HEK293 (cell line): ENCODE data around the gene USP30.
A peak's percentile ranks its signal among the peaks of the same experiment; 100 is the strongest.

Source experiments
- ATF2 ChIP-seq: fragments of 450-650 bp; formaldehyde crosslinking; IDR thresholded peaks from 2 replicates; pipeline ENCODE4 v1.5.1; 2016; ENCODE audit warnings: missing biosample characterization, missing genetic modification characterization, low read depth
- HOXA7 ChIP-seq: sonication (generic); formaldehyde crosslinking; IDR thresholded peaks from 2 replicates; pipeline ENCODE4 v1.8.1; 2022; ENCODE audit warnings: missing genetic modification reagents, borderline replicate concordance
- INSM2 ChIP-seq: fragments of 450-650 bp; formaldehyde crosslinking; IDR thresholded peaks from 2 replicates; pipeline ENCODE4 v1.5.1; 2016; ENCODE audit warnings: missing biosample characterization, missing genetic modification characterization
- KLF10 ChIP-seq: fragments of 450-650 bp; IDR thresholded peaks from 2 replicates; pipeline ENCODE4 v1.5.1; 2018; ENCODE audit warnings: missing biosample characterization, mild to moderate bottlenecking, missing genetic modification characterization
- KLF16 ChIP-seq: fragments of 450-650 bp; formaldehyde crosslinking; IDR thresholded peaks from 2 replicates; pipeline ENCODE4 v1.5.1; 2017; ENCODE audit warnings: missing biosample characterization, missing genetic modification characterization
- KLF8 ChIP-seq: fragments of 450-650 bp; formaldehyde crosslinking; IDR thresholded peaks from 2 replicates; pipeline ENCODE4 v1.5.1; 2016; ENCODE audit warnings: missing biosample characterization, missing genetic modification characterization
- MYNN ChIP-seq: fragments of 450-650 bp; formaldehyde crosslinking; IDR thresholded peaks from 2 replicates; pipeline ENCODE4 v1.5.1; 2016; ENCODE audit warnings: missing biosample characterization, missing genetic modification characterization, borderline replicate concordance
- OVOL3 ChIP-seq: fragments of 450-650 bp; formaldehyde crosslinking; IDR thresholded peaks from 2 replicates; pipeline ENCODE4 v1.5.1; 2016; ENCODE audit warnings: missing biosample characterization, missing genetic modification characterization
- PBX3 ChIP-seq: sonication (generic); formaldehyde crosslinking; IDR thresholded peaks from 2 replicates; pipeline ENCODE4 v1.8.1; 2022; ENCODE audit warnings: mild to moderate bottlenecking, moderate library complexity, missing genetic modification reagents
- PRDM1 ChIP-seq: fragments of 450-650 bp; formaldehyde crosslinking; IDR thresholded peaks from 2 replicates; pipeline ENCODE4; 2016; ENCODE audit warnings: missing biosample characterization, missing genetic modification characterization
- PRDM2 ChIP-seq: fragments of 450-650 bp; formaldehyde crosslinking; IDR thresholded peaks from 2 replicates; pipeline ENCODE4 v1.5.1; 2016; ENCODE audit warnings: missing biosample characterization, missing genetic modification characterization, borderline replicate concordance
- REPIN1 ChIP-seq: fragments of 450-650 bp; formaldehyde crosslinking; IDR thresholded peaks from 2 replicates; pipeline ENCODE4 v1.5.1; 2017; ENCODE audit warnings: missing biosample characterization, missing genetic modification characterization, low read depth
- SCRT2 ChIP-seq: fragments of 450-650 bp; formaldehyde crosslinking; IDR thresholded peaks from 2 replicates; pipeline ENCODE4 v1.5.1; 2016; ENCODE audit warnings: missing biosample characterization, missing genetic modification characterization
- SP3 ChIP-seq: fragments of 450-650 bp; formaldehyde crosslinking; IDR thresholded peaks from 2 replicates; pipeline ENCODE4 v1.5.1; 2016; ENCODE audit warnings: missing biosample characterization, missing genetic modification characterization
- TCF7L2 ChIP-seq: IDR thresholded peaks from 2 replicates; pipeline ENCODE4 v1.6.1; 2011; ENCODE audit warnings: low read depth, mild to moderate bottlenecking, inconsistent platforms, low read length, moderate library complexity, borderline replicate concordance
- ZFP41 ChIP-seq: fragments of 450-650 bp; formaldehyde crosslinking; IDR thresholded peaks from 2 replicates; pipeline ENCODE4 v1.5.1; 2016; ENCODE audit warnings: missing biosample characterization, missing genetic modification characterization, borderline replicate concordance
- ZNF121 ChIP-seq: fragments of 450-650 bp; formaldehyde crosslinking; IDR thresholded peaks from 2 replicates; pipeline ENCODE4 v1.5.1; 2016; ENCODE audit warnings: missing biosample characterization, missing genetic modification characterization
- ZNF175 ChIP-seq: fragments of 450-650 bp; formaldehyde crosslinking; IDR thresholded peaks from 2 replicates; pipeline ENCODE4 v1.5.1; 2016; ENCODE audit warnings: missing biosample characterization, missing genetic modification characterization
- ZNF311 ChIP-seq: fragments of 450-650 bp; formaldehyde crosslinking; IDR thresholded peaks from 2 replicates; pipeline ENCODE4 v1.5.1; 2017; ENCODE audit warnings: missing biosample characterization, missing genetic modification characterization, borderline replicate concordance
- ZNF350 ChIP-seq: fragments of 450-650 bp; formaldehyde crosslinking; IDR thresholded peaks from 2 replicates; pipeline ENCODE4 v1.5.0; 2017; ENCODE audit warnings: missing biosample characterization, mild to moderate bottlenecking, missing genetic modification characterization
- ZNF398 ChIP-seq: fragments of 450-650 bp; formaldehyde crosslinking; IDR thresholded peaks from 2 replicates; pipeline ENCODE4 v1.5.1; 2017; ENCODE audit warnings: missing biosample characterization, missing genetic modification characterization
- ZNF549 ChIP-seq: fragments of 450-650 bp; IDR thresholded peaks from 2 replicates; pipeline ENCODE4 v1.5.1; 2018; ENCODE audit warnings: missing biosample characterization, missing genetic modification characterization, mild to moderate bottlenecking, inconsistent platforms, moderate library complexity
- ZNF670 ChIP-seq: fragments of 450-650 bp; formaldehyde crosslinking; IDR thresholded peaks from 2 replicates; pipeline ENCODE4 v1.5.1; 2016; ENCODE audit warnings: missing biosample characterization, missing genetic modification characterization, low read depth
- ZNF785 ChIP-seq: fragments of 450-650 bp; formaldehyde crosslinking; IDR thresholded peaks from 2 replicates; pipeline ENCODE4 v1.5.1; 2016; ENCODE audit warnings: missing biosample characterization, missing genetic modification characterization
- ZSCAN4 ChIP-seq: fragments of 450-650 bp; formaldehyde crosslinking; IDR thresholded peaks from 2 replicates; pipeline ENCODE4 v1.5.1; 2017; ENCODE audit warnings: missing biosample characterization, missing genetic modification characterization

The USP30 gene

GRCh38 chr12:109052414-109053323 lies at the start of gene USP30 (continued):
- peak; percentile 89; the same call in 1 of the 2 replicates for TF ChIP-seq REPIN1 (tag by site-specific recombination)
- TF ChIP-seq PBX3 (CRISPR knock-in tag): peak; percentile 83; the same call in 1 of the 2 replicates
- TF ChIP-seq ZNF175 (tag by site-specific recombination): no peak
- no peak for TF ChIP-seq ZNF549 (tag by site-specific recombination)
- no peak for TF ChIP-seq ZNF311 (tag by site-specific recombination)
- TF ChIP-seq OVOL3: no peak
- no peak for TF ChIP-seq ZNF670
- TF ChIP-seq PRDM1 (tag by site-specific recombination): peak; percentile 30; the same call in 1 of the 2 replicates
- peak; percentile 94 for TF ChIP-seq ZNF121 (tag by site-specific recombination)
- peak; percentile 88 for TF ChIP-seq MYNN (tag by site-specific recombination)
- TF ChIP-seq ZNF350 (tag by site-specific recombination): peak; percentile 87
- TF ChIP-seq SCRT2 (tag by site-specific recombination): peak; percentile 88
- peak; percentile 96 for TF ChIP-seq KLF8 (tag by site-specific recombination)
- peak; percentile 99 for TF ChIP-seq KLF16 (tag by site-specific recombination)
- TF ChIP-seq KLF10: peak; percentile 86
- peak; percentile 96 for TF ChIP-seq INSM2 (tag by site-specific recombination)
- TF ChIP-seq ZNF398 (tag by site-specific recombination): peak; percentile 55
- TF ChIP-seq PRDM2 (tag by site-specific recombination): peak; percentile 77; the same call in 1 of the 2 replicates
- peak; percentile 77 for TF ChIP-seq ZNF785
- no peak for TF ChIP-seq TCF7L2
- peak; percentile 86 for TF ChIP-seq SP3
- peak; percentile 53; the same call in 1 of the 2 replicates for TF ChIP-seq ZSCAN4 (tag by site-specific recombination)
- TF ChIP-seq ZFP41: 0 out of 2 replicates have a peak, but pooled peaks have one; percentile 74
- TF ChIP-seq ATF2: no peak
- no peak for TF ChIP-seq HOXA7
